Measurements from ENCODE around the gene CASKIN2.

Gene CASKIN2

GRCh38 chr17:75511610-75512575, 3.4 kb downstream of the CASKIN2 start:
- H3K27me3 ChIP-seq (ENCODE audit: insufficient read depth, low read depth, severe bottlenecking) = no peaks in the 10 kb centered on the region
- no peak for DNase-seq
- peaks cover 69% of the 10 kb centered on the region for H3K36me3 ChIP-seq
- TF ChIP-seq CTCF (IDR thresholded peaks at IDR 0.05; ENCODE audit: low read depth, low read length) = no peak
- no peak overlapping the region for H3K4me3 ChIP-seq (ENCODE audit: low read depth, low read length)
- H3K27ac ChIP-seq = no peak overlapping the region
- no peaks in the 10 kb centered on the region for H3K9me3 ChIP-seq (ENCODE audit: severe bottlenecking)

- Histone ChIP-seq H3K27me3 (ENCODE audit: insufficient read depth, low read depth, severe bottlenecking) (no peaks in the 10 kb centered on the region), H3K36me3 (peaks cover 75% of the 10 kb centered on the region), H3K27ac (no peak overlapping the region), H3K4me3 (ENCODE audit: low read depth, low read length) (no peak overlapping the region), H3K9me3 (ENCODE audit: severe bottlenecking) (no peaks in the 10 kb centered on the region)
- DNase-seq = no peak
- TF ChIP-seq CTCF (IDR thresholded peaks at IDR 0.05; ENCODE audit: low read depth, low read length) = no peak
Measured at GRCh38 chr17:75511270-75511609, 4.1 kb downstream of the CASKIN2 start.

- no peak for TF ChIP-seq CTCF (IDR thresholded peaks at IDR 0.05; ENCODE audit: low read depth, low read length)
- H3K27ac ChIP-seq = no peak overlapping the region
Measured at GRCh38 chr17:75509528-75510258, 5.6 kb downstream of the CASKIN2 start.

GRCh38 chr17:75508931-75509361, 6.4 kb downstream of the CASKIN2 start:
- no peak for TF ChIP-seq CTCF (IDR thresholded peaks at IDR 0.05; ENCODE audit: low read depth, low read length)
- peaks cover 92% of the 10 kb centered on the region for H3K36me3 ChIP-seq
- no peak for DNase-seq
- no peak overlapping the region for H3K27ac ChIP-seq
- H3K4me3 ChIP-seq (ENCODE audit: low read depth, low read length) = no peak overlapping the region
- no peaks in the 10 kb centered on the region for H3K9me3 ChIP-seq (ENCODE audit: severe bottlenecking)
- H3K27me3 ChIP-seq (ENCODE audit: insufficient read depth, low read depth, severe bottlenecking) = no peaks in the 10 kb centered on the region

More at GRCh38 chr17:75509528-75510258, 5.6 kb downstream of the CASKIN2 start:
- H3K4me3 ChIP-seq (ENCODE audit: low read depth, low read length) = no peak overlapping the region
- no peaks in the 10 kb centered on the region for H3K27me3 ChIP-seq (ENCODE audit: insufficient read depth, low read depth, severe bottlenecking)
- DNase-seq = no peak
- peaks cover 85% of the 10 kb centered on the region for H3K36me3 ChIP-seq
- H3K9me3 ChIP-seq (ENCODE audit: severe bottlenecking) = no peaks in the 10 kb centered on the region

- no peak overlapping the region for H3K27ac ChIP-seq
- TF ChIP-seq CTCF (IDR thresholded peaks at IDR 0.05; ENCODE audit: low read depth, low read length) = no peak
- peaks cover 89% of the 10 kb centered on the region for H3K36me3 ChIP-seq
- no peaks in the 10 kb centered on the region for H3K9me3 ChIP-seq (ENCODE audit: severe bottlenecking)
- DNase-seq = no peak
- H3K4me3 ChIP-seq (ENCODE audit: low read depth, low read length) = no peak overlapping the region
- H3K27me3 ChIP-seq (ENCODE audit: insufficient read depth, low read depth, severe bottlenecking) = no peaks in the 10 kb centered on the region
Measured at GRCh38 chr17:75507733-75508719, 7.3 kb downstream of the CASKIN2 start.
